Measurements from ENCODE around the gene SEC23A. TPM values are rescaled to one million over a fixed set of nuclear protein-coding genes. Genes with fewer than 3 reads are reported as not detected.

SEC23A gene
- total and polyA plus RNA-seq, 2 of the 13 experiments (the other 11 are each of a cell fraction or from before 2014, with no cell fraction given), result 403 to 887 TPM

GRCh38 chr14:39097159-39097558 is 5.9 kb downstream of the SEC23A start (continued):
- TF ChIP-seq ZNF639 (CRISPR knock-in tag; conservative IDR thresholded peaks at IDR 0.05) (0 out of 2 replicates have a peak, but pooled peaks have one; percentile 23), GABPA (IDR thresholded peaks at IDR 0.05; ENCODE audit: low read depth, low read length) (no peak), GABPA (CRISPR knock-in tag; IDR thresholded peaks at IDR 0.05; ENCODE audit: low read depth) (peak; percentile 74), ZBTB4 (CRISPR knock-in tag; IDR thresholded peaks at IDR 0.05; ENCODE audit: borderline replicate concordance) (no peak), POGZ (CRISPR knock-in tag; IDR thresholded peaks at IDR 0.05) (peak; percentile 54), ZNF800 (CRISPR knock-in tag; IDR thresholded peaks at IDR 0.05) (peak; percentile 30; the same call in 1 of the 2 replicates), ZFP62 (CRISPR knock-in tag; IDR thresholded peaks at IDR 0.05) (no peak), HMGXB3 (CRISPR knock-in tag; IDR thresholded peaks at IDR 0.05; ENCODE audit: borderline replicate concordance) (0 out of 2 replicates have a peak, but pooled peaks have one; percentile 41), HOXA9 (CRISPR knock-in tag; IDR thresholded peaks at IDR 0.05; ENCODE audit: borderline replicate concordance) (peak; percentile 51; the same call in 1 of the 2 replicates), FOXP1 (IDR thresholded peaks at IDR 0.05) (no peak), FOXP1 (CRISPR knock-in tag; IDR thresholded peaks at IDR 0.05) (0 out of 2 replicates have a peak, but pooled peaks have one; percentile 5), POLR2G (IDR thresholded peaks at IDR 0.05; ENCODE audit: low read depth, low read length) (peak; percentile 40; the same call in 1 of the 2 replicates), FOXA1 (IDR thresholded peaks at IDR 0.05) (no peak), FOXA1 (CRISPR knock-in tag; IDR thresholded peaks at IDR 0.05) (0 out of 2 replicates have a peak, but pooled peaks have one; percentile 16), SAP130 (CRISPR knock-in tag; IDR thresholded peaks at IDR 0.05; ENCODE audit: low read depth) (peak; percentile 78), ZNF274 (CRISPR knock-in tag; IDR thresholded peaks at IDR 0.05) (no peak), CEBPG (CRISPR knock-in tag; IDR thresholded peaks at IDR 0.05) (peak; percentile 39; the same call in 1 of the 2 replicates), ATF1 (CRISPR knock-in tag; IDR thresholded peaks at IDR 0.05) (peak; percentile 38; the same call in 1 of the 2 replicates), XRCC5 (optimal IDR thresholded peaks at IDR 0.05; ENCODE audit: low read length) (no peak), RXRA (CRISPR knock-in tag; IDR thresholded peaks at IDR 0.05) (no peak; the same call in 1 of the 2 replicates), HNF4A (CRISPR knock-in tag; IDR thresholded peaks at IDR 0.05) (peak; percentile 81), FOXO1 (CRISPR knock-in tag; IDR thresholded peaks at IDR 0.05) (peak; percentile 46; the same call in 1 of the 2 replicates)
